GM12878 (cell line): ENCODE measurements around the gene DLST. TPM values are rescaled to one million over a fixed set of nuclear protein-coding genes. Genes with fewer than 3 reads are reported as not detected.

Experiments used
- ATAC-seq: fragments of 200-7000 bp; cut with Tn5 transposase; 3 replicates; pipeline ENCODE4 v1.9.1; 2020; ENCODE audit warnings: mild to moderate bottlenecking, moderate library complexity
- BruUV-seq: library from RNA; stranded (reverse); fragments of 400-500 nt; replicated peaks from 2 replicates; lab custom pipeline; 2021; lab: Mats Ljungman, UMichigan
- CTCF ChIA-PET: fragments of 300-600 bp; sonication (Branson Sonifier 250); formaldehyde crosslinking; extraction: SDS; loops from one replicate; lab custom pipeline; 2021; ENCODE audit warnings: inconsistent platforms; lab: Yijun Ruan, JAX
- POLR2A ChIA-PET: fragments of 350-600 bp; formaldehyde crosslinking; extraction: SDS; loops from one replicate; lab custom pipeline; 2021; ENCODE audit warnings: inconsistent platforms; lab: Charles Lee
- RAD21 ChIA-PET: fragments of 300-600 bp; sonication (Branson Sonifier 250); formaldehyde crosslinking; loops from one replicate; lab custom pipeline; 2023; ENCODE audit warnings: antibody characterized with exemption; ENCODE audit not compliant: unreplicated experiment; lab: Charles Lee
- SMC1A ChIA-PET: fragments of 300-600 bp; sonication (Branson Sonifier 250); formaldehyde crosslinking; loops from one replicate; lab custom pipeline; 2023; ENCODE audit not compliant: unreplicated experiment, uncharacterized antibody; lab: Charles Lee
- DNase-seq: peaks from one replicate; pipeline ENCODE4 v3.0.0-alpha.2; 2011; ENCODE audit warnings: low read depth, low spot score
- FAIRE-seq: peaks from 3 replicates; lab custom pipeline; 2011; peaks lifted over from hg19 to GRCh38; lab: Jason Lieb, UNC
- H2AFZ ChIP-seq: 2 replicates; pipeline ENCODE4 v1.6.0; 2011; ENCODE audit warnings: low read depth, low read length, control low read depth; ENCODE audit not compliant: control insufficient read depth
- H3K27ac ChIP-seq: 2 replicates; pipeline ENCODE4 v1.5.1; 2011; ENCODE audit warnings: control low read depth; ENCODE audit not compliant: control insufficient read depth, insufficient read depth
- H3K27me3 ChIP-seq, 2 experiments: replicated peaks in 1 of 2; 2 replicates each; pipeline versions ENCODE4 v1.6.0 to v1.6.1; 2011; ENCODE audit warnings: low read length in 1 of 2; ENCODE audit not compliant: control insufficient read depth in 2 of 2, insufficient read depth in 2 of 2
- H3K36me3 ChIP-seq, 2 experiments: 2 replicates each; pipeline ENCODE4 v1.5.1; 2011; ENCODE audit warnings: low read length in 1 of 2; ENCODE audit not compliant: control insufficient read depth in 2 of 2, insufficient read depth in 2 of 2
- H3K4me1 ChIP-seq: 2 replicates; pipeline ENCODE4 v1.6.1; 2011; ENCODE audit warnings: mild to moderate bottlenecking, low read length, moderate library complexity, mixed read lengths; ENCODE audit not compliant: control insufficient read depth, insufficient read depth
- H3K4me2 ChIP-seq: 2 replicates; pipeline ENCODE4 v1.6.0; 2011; ENCODE audit warnings: control low read depth; ENCODE audit not compliant: control insufficient read depth, insufficient read depth
- H3K4me3 ChIP-seq: fragments of 200-600 bp; sonication (generic); 2 replicates; pipeline ENCODE4 v1.5.1; 2016
- H3K79me2 ChIP-seq: 2 replicates; pipeline ENCODE4 v1.6.0; 2011; ENCODE audit warnings: low read length; ENCODE audit not compliant: control insufficient read depth, insufficient read depth
- H3K9ac ChIP-seq: 2 replicates; pipeline ENCODE4 v1.8.0; 2011; ENCODE audit warnings: low read length, control low read depth, mixed read lengths; ENCODE audit not compliant: control insufficient read depth, insufficient read depth
- H3K9me3 ChIP-seq: replicated peaks from 3 replicates; pipeline ENCODE4 v1.5.1; 2011; ENCODE audit warnings: mild to moderate bottlenecking, low read length; ENCODE audit not compliant: control insufficient read depth, insufficient read depth
- H4K20me1 ChIP-seq: 2 replicates; pipeline ENCODE4 v1.6.0; 2011; ENCODE audit not compliant: control insufficient read depth, insufficient read depth
- BCL3 ChIP-seq: IDR thresholded peaks from 2 replicates; pipeline ENCODE4 v1.6.1; 2011; ENCODE audit warnings: borderline replicate concordance, low read depth, mild to moderate bottlenecking, moderate library complexity, low read length; ENCODE audit not compliant: insufficient read depth, poor library complexity, severe bottlenecking
- CBFB ChIP-seq: IDR thresholded peaks from 2 replicates; pipeline ENCODE4 v1.6.1; 2016; ENCODE audit warnings: antibody characterized with exemption, low read depth
- CBX3 ChIP-seq: fragments of 200-600 bp; sonication (generic); IDR thresholded peaks from 2 replicates; pipeline ENCODE4 v1.6.1; 2016; ENCODE audit warnings: low read depth, borderline replicate concordance
- CEBPB ChIP-seq, 2 experiments: fragments of 150-350 bp in 1 of 2; IDR thresholded peaks; 2 replicates each; pipeline ENCODE4 v1.6.1; 2012 to 2014; ENCODE audit warnings: low read depth in 2 of 2, low read length in 2 of 2, borderline replicate concordance in 1 of 2, inconsistent platforms in 1 of 2
- IRF5 ChIP-seq: fragments of 450-650 bp; IDR thresholded peaks from 2 replicates; pipeline ENCODE4 v1.6.1; 2017; ENCODE audit warnings: borderline replicate concordance
- LARP7 ChIP-seq: fragments of 450-650 bp; IDR thresholded peaks from 2 replicates; pipeline ENCODE4 v1.6.1; 2017; ENCODE audit warnings: mild to moderate bottlenecking
- MXI1 ChIP-seq: fragments of 150-350 bp; IDR thresholded peaks from 2 replicates; pipeline ENCODE4 v1.6.1; 2011; ENCODE audit warnings: low read depth, mild to moderate bottlenecking, inconsistent platforms, low read length, improper control_type of control experiment
- MYB ChIP-seq: fragments of 150-350 bp; IDR thresholded peaks from 2 replicates; pipeline ENCODE4 v1.6.1; 2014; ENCODE audit warnings: mild to moderate bottlenecking, low read depth, low read length, borderline replicate concordance
- SMC3 ChIP-seq: IDR thresholded peaks from 2 replicates; pipeline ENCODE4 v1.6.1; 2011; ENCODE audit warnings: low read length, improper control_type of control experiment, borderline replicate concordance
- STAT1 ChIP-seq: fragments of 450-650 bp; conservative IDR thresholded peaks from 2 replicates; pipeline ENCODE4 v1.6.1; 2014; ENCODE audit warnings: antibody characterized with exemption, mild to moderate bottlenecking
- whole genome bisulfite sequencing: methylation state at CpG from one replicate; pipeline ENCODE4 v1.1.6; 2016; ENCODE audit warnings: low lambda C conversion rate; ENCODE audit not compliant: insufficient replicate concordance, insufficient coverage; ENCODE audit errors: missing lambda C conversion rate; 5-methylcytosine and 5-hydroxymethylcytosine counted together
- in situ Hi-C: fragments of 300-500 bp; cut with MboI; formaldehyde crosslinking; loops from 9 replicates; pipeline ENCODE4 v1.14.3; 2018; ENCODE audit warnings: mixed read lengths
- intact Hi-C: fragments of 100-400 bp; cut with micrococcal nuclease; formaldehyde crosslinking; loops from one replicate; pipeline ENCODE4 v1.14.2; 2022; ENCODE audit not compliant: unreplicated experiment
- polyA plus RNA-seq, 11 experiments: library from polyadenylated mRNA; depleted of rRNA in 4 of 11; unstranded in 6 of 11; stranded (reverse) in 5 of 11; fragments of >200 nt; fragmentation: Nextera tagmentation in 4 of 11; fragmentation: Illumina TruSeq in 1 of 11; extraction: Ambion mirVana in 4 of 11; extraction: Trizol in 1 of 11; gene quantifications; 1 replicate in 1 of 11; 2 replicates in 10 of 11; pipeline versions ENCODE4 v1.2.1 to v1.2.3, GENCODE V29; 2011 to 2016; ENCODE audit warnings: inconsistent platforms in 2 of 11, missing spikeins in 2 of 11, low read depth in 1 of 11
- total RNA-seq, 4 experiments: library from RNA; depleted of rRNA in 3 of 4; stranded (reverse); fragments of >200 nt in 3 of 4; fragmentation: Illumina TruSeq in 1 of 4; extraction: Trizol in 1 of 4; gene quantifications; 2 replicates each; pipeline versions ENCODE4 v1.2.1 to v1.2.3, GENCODE V29; 2013 to 2021
- TF ChIP-seq, protein P1 (sequence below): IDR thresholded peaks from 2 replicates; pipeline ENCODE4 v1.6.1; 2012; ENCODE audit warnings: mild to moderate bottlenecking, low read depth, low read length
- TF ChIP-seq, protein P2 (sequence below): fragments of 450-650 bp; IDR thresholded peaks from 2 replicates; pipeline ENCODE4 v1.6.1; 2016; ENCODE audit warnings: mild to moderate bottlenecking

DLST gene
- total and polyA plus RNA-seq, 10 of the 15 experiments (the other 5 are each of a cell fraction or from before 2014, with no cell fraction given), result 2.9 to 141 (median 67.7) TPM

GRCh38 chr14:74890262-74890661 lies 8.5 kb downstream of the DLST start:
- peaks cover 26% of the 10 kb centered on the region for H3K79me2 ChIP-seq
- no peaks in the 10 kb centered on the region for H3K9me3 ChIP-seq
- no peak overlapping the region for H3K9ac ChIP-seq
- intact Hi-C loops, result no loop called here
- CTCF ChIA-PET, result interaction anchor here (0.7 to 26.0 kb wide), 5 partner anchors 11 to 35 kb away, joined by 3 to 552 read pairs (median 3); no protein-coding TSS in a partner anchor
- POLR2A ChIA-PET, result no interaction called here
- ATAC-seq (no peak), DNase-seq (no peak), FAIRE-seq (no peak)
- H3K36me3 ChIP-seq, result peaks cover 8 to 42% of the 10 kb centered on the region in 2 experiments
- BruUV-seq, result no TSS peak
- H3K4me3 ChIP-seq, result no peak overlapping the region
- H4K20me1 ChIP-seq, result no peaks in the 10 kb centered on the region; the same call in 1 of the 2 replicates
- peaks cover 35% of the 10 kb centered on the region for H3K4me1 ChIP-seq
- H2AFZ ChIP-seq, result no peak overlapping the region
- SMC1A ChIA-PET, result interaction anchor here (1.9 kb wide), 1 partner anchor 10 kb away, joined by 5 read pairs; no protein-coding TSS in a partner anchor
- WGBS, result 98% methylated on average over 6 of the region's 6 CpGs
- TF ChIP-seq STAT1 (no peak), SMC3 (no peak), MXI1 (no peak), MYB (no peak), CBX3 (no peak), LARP7 (no peak), CEBPB (IDR thresholded peaks at IDR 0.05; ENCODE audit: borderline replicate concordance in 1 of 2, low read depth in 2 of 2, low read length in 2 of 2) (no peak), BCL3 (no peak), CBFB (no peak), IRF5 (no peak)
- TF ChIP-seq, protein P1, sequence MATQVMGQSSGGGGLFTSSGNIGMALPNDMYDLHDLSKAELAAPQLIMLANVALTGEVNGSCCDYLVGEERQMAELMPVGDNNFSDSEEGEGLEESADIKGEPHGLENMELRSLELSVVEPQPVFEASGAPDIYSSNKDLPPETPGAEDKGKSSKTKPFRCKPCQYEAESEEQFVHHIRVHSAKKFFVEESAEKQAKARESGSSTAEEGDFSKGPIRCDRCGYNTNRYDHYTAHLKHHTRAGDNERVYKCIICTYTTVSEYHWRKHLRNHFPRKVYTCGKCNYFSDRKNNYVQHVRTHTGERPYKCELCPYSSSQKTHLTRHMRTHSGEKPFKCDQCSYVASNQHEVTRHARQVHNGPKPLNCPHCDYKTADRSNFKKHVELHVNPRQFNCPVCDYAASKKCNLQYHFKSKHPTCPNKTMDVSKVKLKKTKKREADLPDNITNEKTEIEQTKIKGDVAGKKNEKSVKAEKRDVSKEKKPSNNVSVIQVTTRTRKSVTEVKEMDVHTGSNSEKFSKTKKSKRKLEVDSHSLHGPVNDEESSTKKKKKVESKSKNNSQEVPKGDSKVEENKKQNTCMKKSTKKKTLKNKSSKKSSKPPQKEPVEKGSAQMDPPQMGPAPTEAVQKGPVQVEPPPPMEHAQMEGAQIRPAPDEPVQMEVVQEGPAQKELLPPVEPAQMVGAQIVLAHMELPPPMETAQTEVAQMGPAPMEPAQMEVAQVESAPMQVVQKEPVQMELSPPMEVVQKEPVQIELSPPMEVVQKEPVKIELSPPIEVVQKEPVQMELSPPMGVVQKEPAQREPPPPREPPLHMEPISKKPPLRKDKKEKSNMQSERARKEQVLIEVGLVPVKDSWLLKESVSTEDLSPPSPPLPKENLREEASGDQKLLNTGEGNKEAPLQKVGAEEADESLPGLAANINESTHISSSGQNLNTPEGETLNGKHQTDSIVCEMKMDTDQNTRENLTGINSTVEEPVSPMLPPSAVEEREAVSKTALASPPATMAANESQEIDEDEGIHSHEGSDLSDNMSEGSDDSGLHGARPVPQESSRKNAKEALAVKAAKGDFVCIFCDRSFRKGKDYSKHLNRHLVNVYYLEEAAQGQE, result no peak
- TF ChIP-seq, protein P2, sequence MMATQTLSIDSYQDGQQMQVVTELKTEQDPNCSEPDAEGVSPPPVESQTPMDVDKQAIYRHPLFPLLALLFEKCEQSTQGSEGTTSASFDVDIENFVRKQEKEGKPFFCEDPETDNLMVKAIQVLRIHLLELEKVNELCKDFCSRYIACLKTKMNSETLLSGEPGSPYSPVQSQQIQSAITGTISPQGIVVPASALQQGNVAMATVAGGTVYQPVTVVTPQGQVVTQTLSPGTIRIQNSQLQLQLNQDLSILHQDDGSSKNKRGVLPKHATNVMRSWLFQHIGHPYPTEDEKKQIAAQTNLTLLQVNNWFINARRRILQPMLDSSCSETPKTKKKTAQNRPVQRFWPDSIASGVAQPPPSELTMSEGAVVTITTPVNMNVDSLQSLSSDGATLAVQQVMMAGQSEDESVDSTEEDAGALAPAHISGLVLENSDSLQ, result no peak
- no peak overlapping the region for H3K27ac ChIP-seq
- in situ Hi-C loops, result no loop called here
- no peaks in the 10 kb centered on the region for H3K27me3 ChIP-seq
- H3K4me2 ChIP-seq, result no peak overlapping the region
- RAD21 ChIA-PET, result interaction anchor here (0.7 to 1.4 kb wide), 2 partner anchors 198 to 388 kb away, joined by 3 to 4 read pairs; no protein-coding TSS in a partner anchor
